Coronary artery (tissue), 2 donors: Measurements from ENCODE around the gene MORN5.

Experiments used
- DNase-seq: peaks from one replicate; pipeline ENCODE4 v3.0.0-alpha.2; 2017; ENCODE audit warnings: low spot score
- H3K27ac ChIP-seq, 2 donors: fragments of 200-600 bp; sonication (generic); one replicate each; pipeline ENCODE4 v1.5.1; 2016 to 2019
- H3K4me3 ChIP-seq: fragments of 200-600 bp; sonication (generic); 2 replicates; pipeline ENCODE4 v1.5.1; 2016; ENCODE audit warnings: mild to moderate bottlenecking, moderate library complexity
- TF ChIP-seq, protein P1 (sequence below): fragments of 200-600 bp; sonication (generic); IDR thresholded peaks from one replicate; pipeline ENCODE4 v1.5.1; 2019; ENCODE audit warnings: antibody characterized with exemption

The MORN5 gene

GRCh38 chr9:122159026-122159924, at the start of gene MORN5, which contains the start of gene NDUFA8:
Gene MORN5 (plus strand): TSS chr9:122159908. CDS start chr9:122159973, 65 bp downstream.
Gene NDUFA8 (minus strand): TSS chr9:122159779. CDS start chr9:122159677, 102 bp downstream.
- Histone ChIP-seq H3K4me3 (peak within 1 kb of the TSS; percentile 84), H3K27ac (peak within 1 kb of the TSS; percentile 65 to 78)
- peak; percentile 97 for DNase-seq
- TF ChIP-seq, protein P1, sequence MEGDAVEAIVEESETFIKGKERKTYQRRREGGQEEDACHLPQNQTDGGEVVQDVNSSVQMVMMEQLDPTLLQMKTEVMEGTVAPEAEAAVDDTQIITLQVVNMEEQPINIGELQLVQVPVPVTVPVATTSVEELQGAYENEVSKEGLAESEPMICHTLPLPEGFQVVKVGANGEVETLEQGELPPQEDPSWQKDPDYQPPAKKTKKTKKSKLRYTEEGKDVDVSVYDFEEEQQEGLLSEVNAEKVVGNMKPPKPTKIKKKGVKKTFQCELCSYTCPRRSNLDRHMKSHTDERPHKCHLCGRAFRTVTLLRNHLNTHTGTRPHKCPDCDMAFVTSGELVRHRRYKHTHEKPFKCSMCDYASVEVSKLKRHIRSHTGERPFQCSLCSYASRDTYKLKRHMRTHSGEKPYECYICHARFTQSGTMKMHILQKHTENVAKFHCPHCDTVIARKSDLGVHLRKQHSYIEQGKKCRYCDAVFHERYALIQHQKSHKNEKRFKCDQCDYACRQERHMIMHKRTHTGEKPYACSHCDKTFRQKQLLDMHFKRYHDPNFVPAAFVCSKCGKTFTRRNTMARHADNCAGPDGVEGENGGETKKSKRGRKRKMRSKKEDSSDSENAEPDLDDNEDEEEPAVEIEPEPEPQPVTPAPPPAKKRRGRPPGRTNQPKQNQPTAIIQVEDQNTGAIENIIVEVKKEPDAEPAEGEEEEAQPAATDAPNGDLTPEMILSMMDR: no peak

DNA sequence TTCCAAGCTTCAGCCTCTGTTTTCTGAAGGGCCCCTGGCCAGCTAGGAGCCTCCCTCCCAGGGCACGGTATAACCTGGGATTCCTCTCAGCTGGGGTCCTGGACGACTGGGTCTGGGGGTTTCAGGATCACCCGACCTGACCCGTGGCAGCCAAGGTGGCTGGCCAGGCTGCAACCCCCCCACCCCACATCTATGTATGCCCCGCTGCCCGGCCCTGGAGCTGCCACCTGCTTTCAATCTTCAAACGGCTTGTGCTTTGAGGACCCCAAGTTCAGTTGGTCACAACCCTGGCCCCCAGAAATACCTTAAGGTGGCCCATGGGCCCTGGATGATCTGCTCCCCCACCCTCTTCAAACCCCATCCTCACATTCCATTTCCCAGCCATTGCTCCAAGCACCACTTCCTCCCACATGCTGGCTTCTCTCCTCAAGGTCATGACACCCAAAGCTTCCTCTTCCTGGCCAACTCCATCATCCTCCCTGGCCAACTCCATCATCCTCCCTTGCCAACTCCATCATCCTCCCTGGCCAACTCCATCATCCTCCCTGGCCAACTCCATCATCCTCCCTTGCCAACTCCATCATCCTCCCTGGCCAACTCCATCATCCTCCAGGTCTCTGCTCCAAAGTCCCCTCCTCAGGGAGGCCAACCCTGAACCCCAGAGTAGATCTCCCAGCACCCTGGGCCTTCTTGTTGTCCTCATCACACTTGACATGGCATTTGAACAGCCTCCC, 49.4 kb upstream of the MORN5 start:
- TF ChIP-seq, protein P1: no peak
- no peak overlapping the region for H3K27ac ChIP-seq
- DNase-seq: no peak
- H3K4me3 ChIP-seq: no peak overlapping the region

GRCh38 chr9:122111413-122112085, 48.2 kb upstream of the MORN5 start:
- no peak overlapping the region for H3K27ac ChIP-seq
- TF ChIP-seq, protein P1: no peak
- no peak for DNase-seq
- no peak overlapping the region for H3K4me3 ChIP-seq

GRCh38 chr9:122112238-122112637, 47.5 kb upstream of the MORN5 start:
- no peak overlapping the region for H3K27ac ChIP-seq
- TF ChIP-seq, protein P1: no peak
- no peak overlapping the region for H3K4me3 ChIP-seq
- DNase-seq: no peak

GRCh38 chr9:122113574-122113973, 46.1 kb upstream of the MORN5 start:
- no peak for DNase-seq
- no peak overlapping the region for H3K27ac ChIP-seq
- no peak overlapping the region for H3K4me3 ChIP-seq
- TF ChIP-seq, protein P1: no peak

DNA sequence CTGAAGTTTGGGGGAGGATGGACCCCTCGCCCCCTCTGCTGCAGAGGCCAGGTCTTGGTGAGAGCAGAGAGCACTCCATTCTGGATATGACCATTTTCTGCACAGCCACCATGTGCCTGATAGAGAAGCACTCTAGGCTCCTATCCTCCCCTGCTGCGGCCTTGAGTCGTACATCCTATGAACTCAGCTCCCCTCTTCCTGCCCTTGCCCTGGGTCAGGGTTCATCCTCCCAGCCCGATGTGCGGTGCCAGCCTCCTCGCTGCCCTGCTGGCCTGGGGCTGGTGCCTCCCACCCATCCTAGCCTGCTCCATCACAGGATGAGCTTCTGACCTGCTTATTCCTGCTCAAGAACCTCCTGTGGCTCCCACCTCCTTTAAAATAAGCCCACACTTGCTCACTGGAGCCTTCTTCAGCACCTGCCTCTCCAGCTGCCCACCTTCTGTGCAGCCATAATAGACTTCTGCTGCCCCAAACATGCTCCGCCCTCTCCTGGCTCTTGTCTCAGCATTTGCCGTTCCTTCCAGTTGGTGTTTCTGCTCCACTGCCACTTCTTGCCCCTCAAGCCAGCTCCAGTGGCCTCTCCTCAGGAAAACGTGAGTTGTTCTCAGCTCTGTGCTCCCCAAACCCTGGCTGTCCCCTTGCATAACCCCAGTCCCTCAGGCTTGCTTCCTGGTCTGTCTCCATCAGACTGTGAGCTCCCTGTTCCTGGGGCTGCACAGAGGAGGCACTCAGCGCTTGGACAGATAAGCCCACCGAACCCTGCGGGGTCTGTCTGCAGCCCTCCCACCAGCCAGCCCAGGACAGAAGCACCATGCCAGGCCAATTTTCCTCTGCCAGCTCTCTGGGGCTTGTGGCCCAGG, 44.3 kb upstream of the MORN5 start:
- no peak for DNase-seq
- TF ChIP-seq, protein P1: no peak
- Histone ChIP-seq H3K27ac (no peak overlapping the region), H3K4me3 (no peak overlapping the region)
